Upper lobe of right lung (tissue), 1 donor: ENCODE measurements around the gene FMO3. TPM values are rescaled to one million over a fixed set of nuclear protein-coding genes. Genes with fewer than 3 reads are reported as not detected.

Source experiments
- ATAC-seq: fragments of 200-7000 bp; cut with Tn5 transposase; one replicate; pipeline ENCODE4 v1.9.1; 2020; ENCODE audit warnings: mild to moderate bottlenecking, moderate library complexity
- DNase-seq: peaks from one replicate; pipeline ENCODE4 v3.0.0-alpha.2; 2020
- H3K27ac ChIP-seq: fragments of 200-600 bp; one replicate; pipeline ENCODE4 v1.8.0; 2022
- H3K27me3 ChIP-seq: fragments of 200-600 bp; one replicate; pipeline ENCODE4 v1.8.0; 2022; ENCODE audit warnings: mild to moderate bottlenecking
- H3K36me3 ChIP-seq: fragments of 200-600 bp; one replicate; pipeline ENCODE4 v1.8.0; 2022
- H3K4me1 ChIP-seq: fragments of 200-600 bp; one replicate; pipeline ENCODE4 v1.8.0; 2022
- H3K4me3 ChIP-seq: fragments of 200-600 bp; one replicate; pipeline ENCODE4 v1.8.0; 2022; ENCODE audit warnings: mild to moderate bottlenecking
- H3K9me3 ChIP-seq: fragments of 200-600 bp; one replicate; pipeline ENCODE4 v1.8.0; 2022
- CTCF ChIP-seq: fragments of 200-600 bp; IDR thresholded peaks from one replicate; pipeline ENCODE4 v1.8.0; 2022; ENCODE audit warnings: antibody characterized with exemption
- intact Hi-C: fragments of 100-400 bp; cut with DNase I; formaldehyde crosslinking; loops from one replicate; pipeline ENCODE4 v1.11.0; 2022
- total RNA-seq: library from RNA; stranded (reverse); fragmentation: NEBNext Ultra II Directional; extraction: Animal tissue kit (Norgen Biotek cat#: 25700); gene quantifications from one replicate; pipeline ENCODE4 v1.2.1, GENCODE V29; 2021
- donor health status: DM: no; HTN: yes; CAD: no; lungs with severe emphysema.

FMO3 gene
- total RNA-seq, 1 donor from 2014 or later = 22.7 TPM

GRCh38 chr1:171084091-171084490, 6.6 kb upstream of the FMO3 start:
- H3K27me3 ChIP-seq = no peaks in the 10 kb centered on the region
- H3K4me3 ChIP-seq = no peak overlapping the region
- no peak overlapping the region for H3K27ac ChIP-seq
- ATAC-seq = no peak
- peaks cover 11% of the 10 kb centered on the region for H3K4me1 ChIP-seq
- intact Hi-C loops = no loop called here
- DNase-seq = no peak
- TF ChIP-seq CTCF = no peak
- no peaks in the 10 kb centered on the region for H3K36me3 ChIP-seq
- H3K9me3 ChIP-seq = no peaks in the 10 kb centered on the region

- H3K27me3 ChIP-seq = no peaks in the 10 kb centered on the region
- intact Hi-C loops = no loop called here
- TF ChIP-seq CTCF = no peak
- H3K27ac ChIP-seq = no peak overlapping the region
- no peak overlapping the region for H3K4me3 ChIP-seq
- ATAC-seq = no peak
- no peaks in the 10 kb centered on the region for H3K36me3 ChIP-seq
- peaks cover 11% of the 10 kb centered on the region for H3K4me1 ChIP-seq
- no peaks in the 10 kb centered on the region for H3K9me3 ChIP-seq
- DNase-seq = no peak
Measured at GRCh38 chr1:171084870-171085269, 5.8 kb upstream of the FMO3 start.

- DNase-seq (no peak), ATAC-seq (no peak)
- no peak for TF ChIP-seq CTCF
- no peaks in the 10 kb centered on the region for H3K9me3 ChIP-seq
- no peaks in the 10 kb centered on the region for H3K36me3 ChIP-seq
- H3K4me3 ChIP-seq = no peak overlapping the region
- no peaks in the 10 kb centered on the region for H3K4me1 ChIP-seq
- intact Hi-C loops = no loop called here
- no peak overlapping the region for H3K27ac ChIP-seq
- H3K27me3 ChIP-seq = no peaks in the 10 kb centered on the region
Measured at GRCh38 chr1:171087896-171088295, 2.8 kb upstream of the FMO3 start.

GRCh38 chr1:171103862-171104261, 13.2 kb downstream of the FMO3 start:
- DNase-seq (no peak), ATAC-seq (no peak)
- Histone ChIP-seq H3K9me3 (no peaks in the 10 kb centered on the region), H3K36me3 (no peaks in the 10 kb centered on the region), H3K4me1 (no peaks in the 10 kb centered on the region), H3K27ac (no peak overlapping the region), H3K27me3 (no peaks in the 10 kb centered on the region), H3K4me3 (no peak overlapping the region)
- intact Hi-C loops = no loop called here
- no peak for TF ChIP-seq CTCF

- intact Hi-C loops = no loop called here
- Histone ChIP-seq H3K36me3 (no peaks in the 10 kb centered on the region), H3K27me3 (no peaks in the 10 kb centered on the region), H3K4me3 (peak overlapping the region; percentile 29), H3K4me1 (peaks cover 6% of the 10 kb centered on the region), H3K9me3 (no peaks in the 10 kb centered on the region), H3K27ac (peak overlapping the region; percentile 64)
- ATAC-seq (no peak), DNase-seq (no peak)
- TF ChIP-seq CTCF = peak; percentile 8
Measured at GRCh38 chr1:171107262-171107940, 16.7 kb downstream of the FMO3 start.

GRCh38 chr1:171107969-171108368, 17.3 kb downstream of the FMO3 start:
- Histone ChIP-seq H3K9me3 (no peaks in the 10 kb centered on the region), H3K4me3 (peak overlapping the region; percentile 29), H3K27me3 (no peaks in the 10 kb centered on the region), H3K27ac (peak overlapping the region; percentile 64), H3K36me3 (no peaks in the 10 kb centered on the region), H3K4me1 (peaks cover 6% of the 10 kb centered on the region)
- TF ChIP-seq CTCF = no peak
- DNase-seq (no peak), ATAC-seq (no peak)
- intact Hi-C loops = no loop called here
